Measurements from ENCODE around the gene ADCY5.
"Not testable (repeated sequence)": the region's sequence is repeated elsewhere in the genome, so short reads cannot be mapped to it uniquely, and the experiment has no call there.

The ADCY5 gene

GRCh38 chr3:123244128-123244527, 204.8 kb downstream of the ADCY5 start:
- no peak for DNase-seq

GRCh38 chr3:123239756-123240155, 209.1 kb downstream of the ADCY5 start:
- DNase-seq, result no peak

DNA sequence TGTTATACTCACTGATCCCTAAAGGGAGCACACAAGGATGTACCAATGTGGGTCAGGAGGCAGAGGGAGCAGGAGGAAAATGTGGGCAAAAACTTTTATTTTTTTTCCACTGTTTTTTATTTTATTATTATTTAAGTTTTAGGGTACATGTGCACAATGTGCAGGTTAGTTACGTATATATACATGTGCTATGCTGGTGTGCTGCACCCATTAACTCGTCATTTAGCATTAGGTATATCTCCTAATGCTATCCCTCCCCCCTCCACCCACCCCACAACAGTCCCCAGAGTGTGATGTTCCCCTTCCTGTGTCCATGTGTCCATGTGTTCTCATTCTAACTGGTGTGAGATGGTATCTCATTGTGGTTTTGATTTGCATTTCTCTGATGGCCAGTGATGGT, 209.7 kb downstream of the ADCY5 start:
- not testable (repeated sequence) for DNase-seq

- no peak for DNase-seq
Measured at GRCh38 chr3:123236902-123237301, 212.0 kb downstream of the ADCY5 start.
